SK-N-MC (cell line): Measurements from ENCODE around the gene CXCL10.

Experiments
- EZH2 ChIP-seq: fragments of 200-600 bp; sonication (generic); IDR thresholded peaks from one replicate; pipeline ENCODE4 v1.6.1; 2017; ENCODE audit warnings: antibody characterized with exemption
- FOXP2 ChIP-seq: optimal IDR thresholded peaks from 2 replicates; pipeline ENCODE3; 2011; ENCODE audit warnings: mild to moderate bottlenecking, moderate library complexity; ENCODE audit not compliant: insufficient read depth; ENCODE audit errors: extremely low read length, control extremely low read depth
- POLR2AphosphoS5 ChIP-seq: IDR thresholded peaks from 2 replicates; pipeline ENCODE4 v1.6.1; 2012; ENCODE audit warnings: mild to moderate bottlenecking, low read depth, low read length, borderline replicate concordance

- TF ChIP-seq FOXP2 = no peak
- no peak for TF ChIP-seq EZH2
- TF ChIP-seq POLR2AphosphoS5 = no peak
These were observed 9.8 kb downstream of the CXCL10 start for GRCh38 chr4:76013540-76013939.
